CD14-positive monocyte (primary cell): ENCODE results near the gene FUCA2. TPM values are rescaled to one million over a fixed set of nuclear protein-coding genes. Genes with fewer than 3 reads are reported as not detected.

Experiments used
- DNase-seq, 3 donors: peaks; one replicate each; pipeline ENCODE4 v3.0.0-alpha.2; 2011 to 2022
- H2AFZ ChIP-seq: 2 replicates; pipeline ENCODE4 v1.6.0; 2012; ENCODE audit warnings: mild to moderate bottlenecking, low read depth, low read length, inconsistent platforms; ENCODE audit not compliant: insufficient read depth, poor library complexity, severe bottlenecking
- H3K27ac ChIP-seq, 2 donors: 1 replicate in 1 of 2; 2 replicates in 1 of 2; pipeline ENCODE4 v1.5.1; 2012 to 2013; ENCODE audit warnings: low read length in 2 of 2, control low read depth in 1 of 2, inconsistent platforms in 1 of 2, low read depth in 1 of 2, mild to moderate bottlenecking in 1 of 2
- H3K27me3 ChIP-seq, 2 donors: one replicate each; pipeline versions ENCODE4 v1.6.0 to v1.6.1; 2011 to 2013; ENCODE audit warnings: low read length in 2 of 2; ENCODE audit not compliant: control insufficient read depth in 2 of 2, insufficient read depth in 2 of 2
- H3K36me3 ChIP-seq, 2 donors: replicated peaks in 1 of 2; 1 replicate in 1 of 2; 2 replicates in 1 of 2; pipeline versions ENCODE4 v1.5.1 to v1.6.1; 2012 to 2013; ENCODE audit warnings: low read length in 2 of 2, control low read depth in 1 of 2, inconsistent platforms in 1 of 2, mild to moderate bottlenecking in 1 of 2; ENCODE audit not compliant: insufficient read depth in 2 of 2, control insufficient read depth in 1 of 2
- H3K4me1 ChIP-seq, 2 donors: 1 replicate in 1 of 2; 2 replicates in 1 of 2; pipeline versions ENCODE4 v1.5.1 to v1.6.1; 2012 to 2013; ENCODE audit warnings: low read length in 2 of 2, control low read depth in 1 of 2, inconsistent platforms in 1 of 2, mild to moderate bottlenecking in 1 of 2, moderate library complexity in 1 of 2; ENCODE audit not compliant: insufficient read depth in 2 of 2, control insufficient read depth in 1 of 2
- H3K4me2 ChIP-seq: replicated peaks from 2 replicates; pipeline ENCODE3; 2012; ENCODE audit warnings: low read length, moderate library complexity, mild to moderate bottlenecking; ENCODE audit not compliant: poor library complexity, severe bottlenecking; ENCODE audit errors: extremely low read depth
- H3K4me3 ChIP-seq, 3 experiments: fragments of 200-600 bp in 1 of 3; sonication (generic) in 1 of 3; replicated peaks in 1 of 3; 1 replicate in 2 of 3; 2 replicates in 1 of 3; pipeline ENCODE4 v1.5.1; 2011 to 2013; ENCODE audit warnings: low read length in 3 of 3, mild to moderate bottlenecking in 3 of 3, control low read depth in 2 of 3, low read depth in 2 of 3, inconsistent platforms in 1 of 3, moderate library complexity in 1 of 3
- H3K79me2 ChIP-seq: 2 replicates; pipeline ENCODE4 v1.6.0; 2012; ENCODE audit warnings: mild to moderate bottlenecking, control low read depth, inconsistent platforms, low read length, moderate library complexity; ENCODE audit not compliant: insufficient read depth
- H3K9ac ChIP-seq: 2 replicates; pipeline ENCODE4 v1.6.0; 2017; ENCODE audit warnings: low read length, mild to moderate bottlenecking; ENCODE audit not compliant: insufficient read depth, poor library complexity, severe bottlenecking
- H3K9me3 ChIP-seq, 2 donors: replicated peaks in 1 of 2; 1 replicate in 1 of 2; 2 replicates in 1 of 2; pipeline versions ENCODE4 v1.5.1 to v1.6.1; 2012 to 2013; ENCODE audit warnings: low read length in 2 of 2, control low read depth in 1 of 2; ENCODE audit not compliant: control insufficient read depth in 1 of 2, insufficient read depth in 1 of 2
- H4K20me1 ChIP-seq: 2 replicates; pipeline ENCODE4 v1.6.0; 2012; ENCODE audit warnings: mild to moderate bottlenecking, low read length, control low read depth, moderate library complexity; ENCODE audit not compliant: insufficient read depth
- H3K27ac Mint-ChIP-seq, 7 donors: one replicate each; pipeline ENCODE4 v1.8.0; 2020; ENCODE audit warnings: mild to moderate bottlenecking in 7 of 7, mixed read lengths in 7 of 7, moderate library complexity in 6 of 7, inconsistent platforms in 2 of 7
- H3K27me3 Mint-ChIP-seq, 3 donors: one replicate each; pipeline ENCODE4 v1.8.0; 2021 to 2022; ENCODE audit warnings: low read depth in 3 of 3, mild to moderate bottlenecking in 3 of 3, mixed read lengths in 3 of 3, moderate library complexity in 3 of 3, inconsistent platforms in 1 of 3
- H3K36me3 Mint-ChIP-seq, 2 donors: one replicate each; pipeline ENCODE4 v1.8.0; 2020; ENCODE audit warnings: mixed read lengths in 2 of 2, inconsistent platforms in 1 of 2, mild to moderate bottlenecking in 1 of 2
- H3K4me1 Mint-ChIP-seq: one replicate; pipeline ENCODE4 v1.8.0; 2020; ENCODE audit warnings: mild to moderate bottlenecking, mixed read lengths
- H3K4me3 Mint-ChIP-seq, 2 donors: one replicate each; pipeline ENCODE4 v1.8.0; 2020; ENCODE audit warnings: mild to moderate bottlenecking in 2 of 2, mixed read lengths in 2 of 2, moderate library complexity in 1 of 2
- H3K9me3 Mint-ChIP-seq, 7 donors: one replicate each; pipeline ENCODE4 v1.8.0; 2020 to 2022; ENCODE audit warnings: mixed read lengths in 7 of 7, mild to moderate bottlenecking in 6 of 7, moderate library complexity in 6 of 7, inconsistent platforms in 2 of 7
- CTCF ChIP-seq: fragments of 200-600 bp; IDR thresholded peaks from one replicate; pipeline ENCODE4 v1.8.0; 2022; ENCODE audit warnings: antibody characterized with exemption, mild to moderate bottlenecking
- WGBS: methylation state at CpG from one replicate; pipeline ENCODE4 v1.1.5; 2013; ENCODE audit warnings: missing lambda C conversion rate; ENCODE audit not compliant: insufficient coverage; 5-methylcytosine and 5-hydroxymethylcytosine counted together
- intact Hi-C, 2 donors: fragments of 100-400 bp; cut with micrococcal nuclease; formaldehyde crosslinking; loops; one replicate each; pipeline versions ENCODE4 v1.15.0 to v1.15.1; 2023
- polyA plus RNA-seq, 3 donors: library from polyadenylated mRNA; depleted of rRNA in 1 of 3; unstranded in 2 of 3; stranded (reverse) in 1 of 3; fragments of 300-500 nt in 2 of 3; fragments of >200 nt in 1 of 3; fragmentation: Illumina TruSeq in 2 of 3; gene quantifications; 1 replicate in 2 of 3; 2 replicates in 1 of 3; pipeline ENCODE4 v1.2.3, GENCODE V29; 2012 to 2021

Gene FUCA2
- polyA plus RNA-seq, 3 donors: 35.7 to 93.5 (median 83.7) TPM

DNA sequence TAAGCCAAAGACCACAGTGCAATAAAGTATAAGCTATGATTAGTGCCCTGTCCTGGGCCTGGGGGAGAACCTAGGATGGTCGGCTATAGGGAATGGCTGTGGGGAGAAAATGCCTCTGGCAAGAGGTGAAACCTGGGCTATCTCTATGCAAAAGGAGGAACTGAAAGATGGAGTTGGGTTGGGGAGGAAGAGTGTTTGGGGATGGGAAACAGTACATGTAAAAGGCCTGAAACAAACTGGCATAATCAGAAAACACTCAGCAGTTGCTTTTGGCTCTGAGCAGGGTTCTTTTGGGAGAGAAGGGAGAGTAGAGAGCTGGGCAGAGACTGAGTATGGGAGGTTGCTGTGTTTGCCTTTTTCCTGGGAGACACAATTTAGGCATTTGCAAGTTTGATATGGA lies 31.9 kb upstream of the FUCA2 start:
- peaks cover 8 to 9% of the 10 kb centered on the region in 2 donors for H3K36me3 Mint-ChIP-seq
- peak overlapping the region; percentile 25 to 40 for H3K4me3 Mint-ChIP-seq
- H3K4me1 ChIP-seq: peaks cover 22 to 33% of the 10 kb centered on the region in 2 donors
- DNase-seq: peak in 2 of 3 donors; percentile 19 to 29
- peak overlapping the region in 1 of 2 donors; percentile 44 for H3K27ac ChIP-seq
- intact Hi-C loops: loop anchor here in 1 of 2 donors (10.0 kb wide), 1 partner anchor 479 kb away; the partner anchor contains the start of gene AIG1
- no peak for TF ChIP-seq CTCF
- peaks cover 99% of the 10 kb centered on the region for H3K79me2 ChIP-seq
- peaks cover 40% of the 10 kb centered on the region for H3K4me1 Mint-ChIP-seq
- no peak overlapping the region for H2AFZ ChIP-seq
- peak overlapping the region; percentile 25 for H3K4me2 ChIP-seq
- no peaks in the 10 kb centered on the region for H3K9me3 ChIP-seq
- H3K9me3 Mint-ChIP-seq: no peaks in the 10 kb centered on the region
- 20% methylated on average over 1 of the region's 1 CpG for WGBS
- peak overlapping the region; percentile 31 to 87 (median 77) for H3K27ac Mint-ChIP-seq
- no peaks in the 10 kb centered on the region for H3K27me3 ChIP-seq
- H3K4me3 ChIP-seq: no peak overlapping the region
- peaks cover 88% of the 10 kb centered on the region for H4K20me1 ChIP-seq
- no peak overlapping the region for H3K9ac ChIP-seq
- no peaks in the 10 kb centered on the region for H3K27me3 Mint-ChIP-seq
- peaks cover 0 to 19% of the 10 kb centered on the region in 2 donors for H3K36me3 ChIP-seq

GRCh38 chr6:143542888-143543287 lies 31.4 kb upstream of the FUCA2 start:
- H3K4me1 Mint-ChIP-seq: peaks cover 45% of the 10 kb centered on the region
- Histone ChIP-seq H3K36me3 (peaks cover 0 to 14% of the 10 kb centered on the region in 2 donors), H3K4me2 (no peak overlapping the region), H3K4me3 (no peak overlapping the region), H3K9me3 (no peaks in the 10 kb centered on the region), H3K79me2 (peaks cover 99% of the 10 kb centered on the region), H4K20me1 (peaks cover 88% of the 10 kb centered on the region), H3K27ac (peak overlapping the region in 1 of 2 donors; percentile 44), H3K27me3 (no peaks in the 10 kb centered on the region), H2AFZ (no peak overlapping the region), H3K9ac (no peak overlapping the region), H3K4me1 (peaks cover 28 to 39% of the 10 kb centered on the region in 2 donors)
- intact Hi-C loops: loop anchor here in 1 of 2 donors (10.0 kb wide), 1 partner anchor 478 kb away; the partner anchor contains the start of gene AIG1
- H3K4me3 Mint-ChIP-seq: no peak overlapping the region
- peak; percentile 23 to 29 (median 23) for DNase-seq
- peak overlapping the region; percentile 15 to 87 (median 55) for H3K27ac Mint-ChIP-seq
- no peaks in the 10 kb centered on the region for H3K9me3 Mint-ChIP-seq
- no peaks in the 10 kb centered on the region for H3K27me3 Mint-ChIP-seq
- no peak for TF ChIP-seq CTCF
- H3K36me3 Mint-ChIP-seq: peaks cover 8 to 9% of the 10 kb centered on the region in 2 donors
- WGBS: 100% methylated on average over 1 of the region's 2 CpGs
